HG03378 (cell line): ENCODE data around the gene TTC39A.

ENCODE experiments used
- ATAC-seq: cut with Tn5 transposase; IDR thresholded peaks from one replicate; pipeline ENCODE4 v1.9.1; 2021; ENCODE audit warnings: mild to moderate bottlenecking, moderate library complexity; ENCODE audit not compliant: unreplicated experiment

The TTC39A gene

GRCh38 chr1:51330331-51331201, at the start of gene TTC39A:
TTC39A (minus strand) TSS chr1:51330562; CDS start chr1:51330477, 85 bp downstream.
- ATAC-seq, result no peak

DNA sequence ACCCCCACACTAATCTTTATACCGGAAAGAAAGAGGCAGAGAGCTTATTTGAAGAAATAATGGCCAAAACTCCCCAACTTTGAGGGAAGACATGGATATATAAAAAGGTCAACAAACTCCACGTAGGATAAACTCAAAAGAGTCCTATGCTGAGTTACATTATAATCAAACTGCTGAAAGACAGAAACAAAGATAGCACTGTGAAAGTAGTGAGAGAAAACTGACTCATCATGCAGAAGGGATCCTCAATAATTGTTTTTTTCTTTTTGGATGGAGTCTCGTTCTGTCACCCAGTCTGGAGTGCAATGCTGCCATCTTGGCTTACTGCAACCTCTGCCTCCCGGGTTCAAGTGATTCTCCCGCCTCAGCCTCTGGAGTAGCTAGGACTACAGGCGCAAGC, 48.5 kb upstream of the TTC39A start:
- ATAC-seq, result no peak

DNA sequence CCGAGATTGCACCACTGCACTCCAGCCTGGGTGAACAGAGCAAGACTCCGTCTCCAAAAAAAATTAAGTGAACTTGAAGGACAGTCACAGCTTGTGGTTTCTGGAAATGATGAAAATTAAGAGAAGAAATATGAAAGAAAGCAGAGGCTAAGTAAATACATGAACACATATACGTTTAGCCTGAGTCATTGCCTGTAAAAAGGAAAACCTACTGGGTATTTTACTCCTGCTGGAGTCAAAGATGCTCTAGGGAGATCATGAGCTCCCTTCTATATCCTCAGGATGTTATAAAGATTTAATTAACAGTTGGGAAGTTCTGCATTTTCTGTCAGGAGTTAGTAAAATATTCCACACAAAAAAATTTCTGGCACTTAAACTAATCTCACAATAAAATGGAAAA, 43.5 kb upstream of the TTC39A start:
- ATAC-seq, result no peak

DNA sequence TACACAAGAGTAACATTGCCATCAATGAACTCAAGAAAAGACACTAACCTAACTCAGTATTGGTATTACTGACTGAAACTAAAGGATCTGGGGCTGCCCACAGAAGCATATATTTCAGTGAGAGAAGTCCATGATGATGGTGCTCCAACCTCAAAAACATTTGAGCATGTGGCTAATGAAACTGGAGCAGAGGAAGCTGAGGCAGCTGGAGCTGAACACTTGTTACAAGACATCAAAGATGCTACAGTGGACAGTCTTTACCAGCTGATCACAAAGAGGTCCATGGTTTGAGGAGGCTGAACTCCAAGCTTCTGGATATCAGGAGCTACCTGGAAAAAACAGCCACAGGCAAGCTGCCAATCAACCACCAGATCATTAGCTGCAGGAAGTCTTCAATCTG, 42.2 kb upstream of the TTC39A start:
- ATAC-seq, result no peak

DNA sequence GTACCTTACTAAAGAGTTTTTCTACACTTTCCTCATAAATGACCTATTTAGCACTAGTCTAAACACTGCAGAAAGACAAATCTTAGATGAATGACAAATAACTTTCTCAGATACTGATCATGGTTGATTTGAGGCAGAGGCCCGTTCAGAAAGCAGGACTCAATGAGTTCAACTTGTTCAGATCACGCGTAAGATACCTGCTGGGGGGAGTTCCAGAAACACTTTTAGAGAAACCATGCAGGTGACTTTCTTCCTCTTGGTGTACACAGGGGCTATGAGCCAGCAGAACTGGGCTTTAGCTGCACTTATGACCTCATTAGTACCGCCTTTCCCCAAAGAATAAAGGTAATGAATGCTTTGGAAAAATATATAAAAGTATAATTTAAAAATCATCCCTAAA, 38.8 kb upstream of the TTC39A start:
- no peak for ATAC-seq

DNA sequence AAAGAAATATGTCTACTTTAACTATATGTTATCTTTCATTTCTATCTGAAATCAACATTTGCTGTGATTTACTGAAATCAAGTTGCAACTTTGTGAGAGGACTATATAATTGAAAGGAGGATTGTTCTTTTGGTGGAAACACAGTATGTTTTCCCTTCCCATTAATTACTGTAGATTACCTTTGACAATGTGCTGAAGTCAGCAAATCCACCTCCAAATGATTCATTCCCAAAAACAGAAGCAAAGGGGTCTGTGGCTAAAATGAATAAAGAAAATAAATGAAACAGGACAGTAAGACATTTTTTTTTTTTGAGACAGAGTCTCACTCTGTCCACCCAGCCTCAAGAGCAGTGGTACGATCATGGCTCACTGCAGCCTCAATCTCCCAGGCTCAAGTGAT, 35.4 kb upstream of the TTC39A start:
- ATAC-seq, result no peak

DNA sequence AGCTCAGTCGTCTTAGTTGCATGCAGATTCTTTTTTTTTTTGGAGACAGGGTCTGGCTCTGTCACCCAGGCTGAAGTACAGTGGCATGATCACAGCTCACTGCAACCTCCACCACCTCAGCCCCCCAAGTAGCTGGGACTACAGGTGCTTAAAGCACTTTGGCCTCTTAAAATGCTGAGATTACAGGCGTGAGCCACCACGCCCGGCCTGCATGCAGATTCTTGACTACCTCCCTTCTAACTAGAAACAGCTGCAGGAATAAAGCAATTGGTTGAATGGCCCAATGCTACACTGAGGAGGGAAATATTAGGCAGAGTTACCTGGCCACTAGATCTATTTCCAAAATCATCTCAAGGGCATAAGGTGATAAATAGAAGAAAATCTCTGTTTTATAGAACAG, 29.5 kb upstream of the TTC39A start:
- no peak for ATAC-seq

DNA sequence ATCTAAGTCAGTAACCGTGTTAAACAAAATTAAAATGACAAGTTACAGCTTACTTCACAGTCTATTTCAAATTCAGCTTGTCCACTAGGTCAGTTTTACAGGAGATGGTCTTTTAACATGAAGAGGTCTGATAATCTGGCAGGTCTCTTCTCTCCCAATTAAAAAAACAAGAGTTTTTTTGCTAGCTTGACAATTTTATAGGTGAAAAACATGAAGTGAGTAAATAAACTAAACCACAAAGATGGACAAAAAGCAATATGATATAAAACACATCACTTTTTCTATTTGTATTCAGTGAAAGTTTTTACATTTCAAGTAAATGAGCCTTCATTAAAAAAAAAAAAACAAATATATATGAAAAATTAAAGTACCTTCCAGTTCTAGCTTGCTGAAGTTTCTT, 25.0 kb upstream of the TTC39A start:
- ATAC-seq, result no peak

DNA sequence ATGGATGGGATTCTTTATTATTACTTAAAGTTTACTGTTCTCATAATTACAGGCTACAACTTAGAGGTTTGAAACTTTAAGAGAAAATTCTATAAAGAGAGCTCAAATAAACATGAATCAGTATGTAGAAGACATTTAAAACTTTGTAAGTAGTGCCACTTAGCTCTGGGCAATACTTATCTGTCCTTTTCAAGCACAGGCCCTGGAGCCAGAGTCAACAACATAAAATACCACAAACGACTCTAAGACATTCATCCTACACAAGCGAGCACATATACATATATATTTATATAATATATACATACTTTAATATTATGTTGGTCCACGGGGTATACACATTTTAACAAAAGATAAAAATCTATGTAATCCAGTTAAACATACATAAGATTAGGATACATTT, 24.1 kb upstream of the TTC39A start:
- no peak for ATAC-seq

DNA sequence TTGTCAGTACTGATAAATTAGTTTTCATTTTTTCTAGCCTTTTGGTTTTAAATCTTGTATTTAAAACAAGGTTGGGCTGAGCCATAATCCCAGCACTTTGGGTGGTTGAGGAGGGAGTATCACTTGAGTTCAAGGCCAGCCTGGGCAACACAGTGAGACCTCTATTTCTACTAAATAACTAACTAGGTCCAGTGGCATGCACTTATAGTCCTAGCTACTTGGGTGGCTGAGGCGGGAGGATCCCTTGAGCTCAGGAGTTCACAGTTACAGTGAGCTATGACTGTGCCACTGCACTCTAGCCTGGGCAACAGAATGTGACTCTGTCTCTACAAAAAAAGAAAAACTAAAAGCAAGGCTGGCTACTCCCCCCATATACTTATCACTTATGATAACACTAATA, 21.5 kb upstream of the TTC39A start:
- ATAC-seq, result no peak

DNA sequence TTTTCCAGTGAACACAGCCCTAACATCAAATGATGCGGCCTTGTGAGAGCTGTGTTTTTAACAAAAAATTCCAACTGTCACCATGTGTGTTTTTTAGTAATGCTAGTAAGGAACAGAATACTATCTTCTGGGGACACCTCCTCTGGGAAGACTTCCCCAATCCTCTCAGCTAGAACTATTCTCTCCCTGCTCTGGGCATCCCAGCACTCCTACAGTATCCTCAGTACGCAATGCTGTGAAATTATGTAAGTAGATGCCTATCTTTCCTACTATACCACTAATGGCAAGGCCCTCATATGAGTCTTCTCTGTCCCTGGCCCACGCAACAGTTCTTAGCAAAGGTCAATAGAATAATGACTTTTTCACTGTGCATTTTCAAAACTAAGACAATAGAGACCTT, 19.5 kb upstream of the TTC39A start:
- no peak for ATAC-seq

- no peak for ATAC-seq
Observed at GRCh38 chr1:51348147-51348527, 17.8 kb upstream of the TTC39A start.

- ATAC-seq, result no peak
Observed at GRCh38 chr1:51347398-51348146, 17.2 kb upstream of the TTC39A start.

- ATAC-seq, result no peak
Observed at GRCh38 chr1:51346086-51346942, 16.0 kb upstream of the TTC39A start.

DNA sequence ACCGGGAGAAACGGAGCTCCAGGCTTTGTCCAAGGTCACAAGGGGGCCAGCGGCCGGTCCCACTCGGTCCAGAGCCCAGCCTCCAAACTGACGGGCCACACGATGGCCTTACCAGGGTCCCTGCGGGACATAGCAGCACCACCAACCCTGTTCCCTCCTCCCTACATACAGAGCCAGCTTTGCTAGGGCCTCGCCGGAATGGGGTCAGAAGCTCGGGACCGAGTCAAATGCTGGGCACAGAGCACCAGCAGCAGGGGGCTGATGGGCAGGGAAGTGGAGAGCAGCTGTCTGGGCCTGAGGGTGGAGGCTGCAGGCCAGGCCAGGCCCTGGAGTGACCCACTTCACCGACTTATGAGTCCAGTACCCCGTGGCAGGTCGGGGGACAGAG, 14.9 kb upstream of the TTC39A start:
- ATAC-seq, result no peak

DNA sequence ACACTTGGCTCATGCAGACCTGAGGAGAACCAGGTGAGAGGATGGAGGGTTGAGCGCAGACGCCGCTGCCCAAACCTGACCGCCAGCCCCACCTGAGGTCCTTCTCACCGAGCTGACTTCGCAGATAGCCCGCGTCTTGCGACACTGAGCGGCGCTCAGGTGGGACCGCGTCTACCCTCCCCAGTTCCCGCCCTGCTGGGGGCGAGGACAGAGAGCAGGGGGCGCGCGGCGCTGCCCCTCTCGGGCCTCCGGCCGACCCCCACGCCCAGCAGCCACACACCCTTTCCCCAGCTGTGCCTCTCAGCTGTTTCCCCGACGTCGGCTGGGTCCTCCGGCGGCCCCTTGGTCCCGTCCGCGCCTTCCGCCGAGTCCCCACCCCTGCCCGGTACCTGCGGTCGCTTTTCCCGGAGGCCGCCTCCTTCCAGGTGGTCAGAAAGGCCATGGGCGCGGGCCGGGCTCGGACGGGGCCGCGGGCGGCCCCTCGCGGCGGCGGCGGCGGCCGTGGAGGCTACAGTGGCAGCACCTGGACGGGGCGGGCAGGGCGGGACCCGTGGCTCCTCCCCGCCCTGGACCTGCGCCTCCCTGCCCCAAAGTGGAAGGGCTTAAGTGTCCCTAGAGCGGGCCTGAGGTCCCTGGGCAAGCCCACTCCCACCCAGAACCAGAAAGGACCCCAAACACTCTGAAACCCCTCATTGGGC, 14.4 kb upstream of the TTC39A start:
- ATAC-seq, result no peak

DNA sequence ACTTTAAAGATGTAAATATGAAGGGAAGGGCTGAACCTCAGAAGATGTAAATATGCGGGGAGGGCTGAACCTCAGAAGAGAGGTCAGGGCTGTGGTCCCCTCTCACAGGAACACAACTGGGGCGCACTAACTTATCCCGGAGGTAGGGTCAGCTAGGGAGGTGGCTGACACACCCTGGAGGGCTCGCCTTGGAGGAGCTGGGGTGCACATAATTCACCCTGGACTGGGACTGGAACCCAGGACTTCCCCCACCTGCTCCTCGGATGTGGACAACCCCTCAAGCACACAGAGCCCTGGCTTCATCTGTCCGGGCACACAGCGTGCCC, 13.9 kb upstream of the TTC39A start:
- ATAC-seq, result no peak

DNA sequence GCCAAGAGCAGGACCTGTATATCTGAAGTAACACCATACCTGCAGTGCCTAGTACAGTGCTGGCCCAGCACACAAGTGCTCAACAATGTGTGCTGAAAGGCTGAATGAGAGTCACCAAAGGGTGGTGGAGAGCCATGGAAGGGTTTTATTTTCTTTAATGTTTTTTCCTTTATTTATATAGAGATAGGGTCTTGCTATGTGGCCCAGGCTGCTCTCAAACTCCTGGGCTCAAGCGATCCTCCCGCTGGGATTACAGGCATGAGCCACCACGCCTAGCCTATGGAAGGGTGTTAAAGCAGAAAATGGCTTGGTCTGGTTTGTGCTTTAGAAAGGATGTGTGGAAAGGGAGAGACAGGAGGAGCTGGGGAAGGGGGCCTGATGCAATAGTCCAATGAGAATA, 13.3 kb upstream of the TTC39A start:
- ATAC-seq, result no peak

DNA sequence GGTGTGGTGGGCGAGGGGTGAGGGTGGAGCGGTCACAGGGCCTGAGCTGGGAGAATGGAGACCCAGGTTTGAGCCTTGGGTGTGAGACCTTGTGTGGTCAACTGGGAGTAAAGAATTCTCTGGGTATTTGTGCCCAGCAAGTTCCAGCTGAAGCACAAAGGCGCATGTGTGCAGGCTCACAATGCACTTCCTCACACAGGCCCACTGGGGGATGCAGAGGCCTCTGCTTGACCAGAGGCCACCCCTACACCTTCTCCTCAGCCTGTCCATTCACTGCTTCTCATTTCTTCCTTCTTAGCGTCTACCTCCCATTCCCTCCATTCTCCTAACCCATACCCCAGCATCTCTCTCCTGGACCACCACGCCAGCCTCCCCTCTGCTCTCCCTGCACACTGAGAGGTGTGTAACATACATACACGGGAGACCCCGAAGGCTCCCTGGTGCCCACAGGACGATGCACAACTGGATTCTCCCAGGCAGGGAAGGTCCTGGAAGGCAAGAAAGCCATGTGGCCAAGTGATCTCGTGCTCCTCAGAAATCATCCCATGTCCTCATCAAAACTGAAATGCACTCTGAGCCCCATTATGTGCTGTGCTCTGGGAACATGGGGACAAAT, 12.3 kb upstream of the TTC39A start:
- no peak for ATAC-seq

DNA sequence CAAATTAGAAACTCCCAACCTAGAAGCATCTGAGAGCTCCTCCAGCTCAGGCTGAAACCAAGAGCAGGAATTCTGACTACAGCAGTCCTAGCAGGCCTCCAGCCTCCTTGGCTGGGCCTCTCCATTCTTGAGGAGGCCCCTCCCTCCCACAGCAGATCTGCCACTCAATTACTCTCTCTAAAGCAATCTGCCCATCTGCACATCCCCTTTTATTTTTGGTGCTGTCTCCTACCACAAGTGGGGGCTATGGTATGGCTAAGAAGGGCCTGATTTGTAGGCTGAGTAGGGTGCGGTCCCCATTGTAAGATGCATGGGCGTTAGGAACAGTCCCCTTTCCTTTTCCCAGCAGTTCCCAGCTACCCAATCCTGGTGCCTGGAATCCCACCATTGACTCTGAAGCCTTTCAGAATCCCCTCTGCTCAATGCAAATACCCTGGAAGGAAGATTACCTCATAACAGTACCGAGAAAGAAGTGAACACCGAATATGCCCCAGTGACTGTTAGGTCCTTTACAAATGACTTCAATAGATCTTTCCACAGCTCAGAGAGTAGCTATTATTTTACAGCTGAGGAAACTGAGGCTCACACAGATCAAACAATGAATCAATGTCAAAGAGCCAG, 11.6 kb upstream of the TTC39A start:
- peak; percentile 68 for ATAC-seq
